Bronchial epithelial cell (primary cell): ENCODE results near the gene KSR1. TPM values are rescaled to one million over a fixed set of nuclear protein-coding genes. Genes with fewer than 3 reads are reported as not detected.
"Not testable (repeated sequence)": the region's sequence is repeated elsewhere in the genome, so short reads cannot be mapped to it uniquely, and the experiment has no call there.

Experiments
- DNase-seq: peaks from one replicate; pipeline ENCODE4 v3.0.0-alpha.2; 2010; ENCODE audit warnings: low read depth
- FAIRE-seq: peaks from 2 replicates; lab custom pipeline; 2011; peaks lifted over from hg19 to GRCh38; lab: Jason Lieb, UNC
- H3K27me3 ChIP-seq: 2 replicates; pipeline ENCODE4 v1.5.1; 2011; ENCODE audit warnings: low read length; ENCODE audit not compliant: control insufficient read depth, insufficient read depth
- H3K36me3 ChIP-seq: 2 replicates; pipeline ENCODE4 v1.5.1; 2011; ENCODE audit warnings: low read length; ENCODE audit not compliant: control insufficient read depth, insufficient read depth
- H3K4me3 ChIP-seq: 2 replicates; pipeline ENCODE4 v1.5.1; 2011; ENCODE audit warnings: mild to moderate bottlenecking, low read depth, low read length, control low read depth
- CTCF ChIP-seq: IDR thresholded peaks from 2 replicates; pipeline ENCODE4 v1.5.1; 2011; ENCODE audit warnings: mild to moderate bottlenecking, moderate library complexity, low read length, control low read depth, inconsistent platforms; ENCODE audit not compliant: insufficient read depth, severe bottlenecking
- total RNA-seq: library from RNA; depleted of rRNA; stranded (reverse); fragments of >200 nt; gene quantifications from 2 replicates; pipeline ENCODE4 v1.2.1, GENCODE V29; 2014

The KSR1 gene
- total RNA-seq, 1 donor from 2014 or later: 0.53 TPM

- H3K4me3 ChIP-seq: no peak overlapping the region
- no peaks in the 10 kb centered on the region for H3K36me3 ChIP-seq
- TF ChIP-seq CTCF: no peak
- no peaks in the 10 kb centered on the region for H3K27me3 ChIP-seq
- FAIRE-seq (no peak), DNase-seq (no peak)
Observed at GRCh38 chr17:27442702-27443101, 13.5 kb upstream of the KSR1 start.

DNA sequence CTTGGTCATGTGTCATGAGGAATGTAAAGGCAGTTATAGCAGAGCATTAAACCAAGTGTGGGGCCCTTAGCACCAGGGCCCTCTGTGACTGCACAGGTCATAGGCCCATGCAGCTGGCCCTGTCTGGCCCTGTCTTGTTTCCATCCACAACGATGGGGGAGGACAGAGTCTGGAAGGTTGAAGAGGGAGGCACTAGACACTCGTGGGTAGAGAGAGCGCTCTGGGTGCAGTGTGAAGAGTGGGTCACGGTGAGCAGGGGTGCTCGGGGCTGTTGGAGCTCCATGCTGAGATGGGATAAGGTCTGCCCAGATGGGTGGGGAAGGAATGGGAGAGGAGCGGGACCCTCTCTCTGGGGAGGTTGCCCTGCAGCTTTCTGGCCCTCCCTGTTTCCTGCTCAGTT, 12.8 kb upstream of the KSR1 start:
- no peak for TF ChIP-seq CTCF
- FAIRE-seq: no peak
- no peak for DNase-seq
- Histone ChIP-seq H3K36me3 (no peaks in the 10 kb centered on the region), H3K4me3 (no peak overlapping the region), H3K27me3 (peaks cover 2% of the 10 kb centered on the region)

- H3K4me3 ChIP-seq: no peak overlapping the region
- peaks cover 2% of the 10 kb centered on the region for H3K27me3 ChIP-seq
- TF ChIP-seq CTCF: no peak
- FAIRE-seq (no peak), DNase-seq (no peak)
- no peaks in the 10 kb centered on the region for H3K36me3 ChIP-seq
Observed at GRCh38 chr17:27445971-27446370, 10.3 kb upstream of the KSR1 start.

DNA sequence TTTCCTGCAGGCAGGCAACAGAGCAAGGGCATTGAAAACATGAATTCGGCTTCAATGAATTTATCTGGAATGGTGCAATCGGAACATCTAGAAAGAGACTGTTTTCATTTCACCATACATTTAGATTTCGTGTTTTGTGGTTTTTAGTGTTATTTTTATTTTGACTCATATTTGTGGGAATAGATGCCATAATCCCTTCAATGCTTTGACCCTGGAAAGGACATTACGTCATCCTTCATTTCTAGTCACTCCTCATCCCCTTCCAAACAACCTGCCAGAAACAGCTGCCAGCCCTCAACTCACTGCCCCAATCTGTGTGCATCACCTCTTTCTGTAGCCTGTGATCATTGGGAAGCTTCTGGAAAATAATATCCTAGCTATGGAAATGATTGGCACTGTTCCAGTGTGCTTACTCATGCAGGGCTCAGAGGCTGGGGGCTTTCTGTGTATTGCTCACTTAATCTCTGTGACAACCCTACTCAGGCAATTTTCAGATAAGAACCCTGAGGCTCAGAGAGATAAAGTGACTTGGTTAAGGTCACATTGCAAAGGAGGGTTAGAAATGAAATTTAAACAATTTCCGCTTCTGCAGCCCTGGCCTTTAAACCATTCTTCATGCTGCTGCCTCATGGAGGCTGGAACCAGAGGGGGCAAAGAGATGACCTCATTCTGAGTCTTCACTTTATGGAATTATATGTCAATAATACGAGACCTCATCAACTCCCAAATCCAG, 9.5 kb upstream of the KSR1 start:
- no peak for TF ChIP-seq CTCF
- Histone ChIP-seq H3K36me3 (no peaks in the 10 kb centered on the region), H3K4me3 (no peak overlapping the region), H3K27me3 (peaks cover 2% of the 10 kb centered on the region)
- FAIRE-seq (no peak), DNase-seq (peak; percentile 51)

- not testable (repeated sequence) for H3K4me3 ChIP-seq, DNase-seq, FAIRE-seq, H3K36me3 ChIP-seq, H3K27me3 ChIP-seq
Observed at GRCh38 chr17:27448534-27448933, 7.7 kb upstream of the KSR1 start.

GRCh38 chr17:27449541-27449940, 6.7 kb upstream of the KSR1 start:
- Histone ChIP-seq H3K36me3 (no peaks in the 10 kb centered on the region), H3K27me3 (peaks cover 2% of the 10 kb centered on the region), H3K4me3 (no peak overlapping the region)
- FAIRE-seq (peak; percentile 40), DNase-seq (no peak)
- TF ChIP-seq CTCF: no peak
